ENCODE data around the gene HGD.
A peak's percentile ranks its signal among the peaks of the same experiment; 100 is the strongest.

HGD gene

GRCh38 chr3:120602682-120603081, 79.4 kb downstream of the HGD start:
- Histone ChIP-seq H3K9ac (no peak overlapping the region), H3K4me2 (no peak overlapping the region), H3K27me3 (ENCODE audit: insufficient read depth, low read depth) (no peaks in the 10 kb centered on the region), H3K4me1 (ENCODE audit: low read depth, poor library complexity, severe bottlenecking) (peaks cover 9% of the 10 kb centered on the region), H3K79me2 (ENCODE audit: insufficient read depth, low read depth) (peaks cover 26% of the 10 kb centered on the region; the same call in 1 of the 2 replicates), H3K27ac (no peak overlapping the region), H4K20me1 (ENCODE audit: insufficient read depth) (no peaks in the 10 kb centered on the region; the same call in 1 of the 2 replicates), H3K4me3 (IDR thresholded peaks at IDR 0.05; ENCODE audit: insufficient read depth, low read depth, low read length) (no peak overlapping the region), H2AFZ (ENCODE audit: low read depth) (no peak overlapping the region), H3K36me3 (ENCODE audit: insufficient read depth) (no peaks in the 10 kb centered on the region)
- TF ChIP-seq CTCF (conservative IDR thresholded peaks at IDR 0.05; ENCODE audit: low read depth, low read length): no peak

- H3K36me3 ChIP-seq (ENCODE audit: insufficient read depth): no peaks in the 10 kb centered on the region
Observed at GRCh38 chr3:120601554-120601953, 80.5 kb downstream of the HGD start.

DNA sequence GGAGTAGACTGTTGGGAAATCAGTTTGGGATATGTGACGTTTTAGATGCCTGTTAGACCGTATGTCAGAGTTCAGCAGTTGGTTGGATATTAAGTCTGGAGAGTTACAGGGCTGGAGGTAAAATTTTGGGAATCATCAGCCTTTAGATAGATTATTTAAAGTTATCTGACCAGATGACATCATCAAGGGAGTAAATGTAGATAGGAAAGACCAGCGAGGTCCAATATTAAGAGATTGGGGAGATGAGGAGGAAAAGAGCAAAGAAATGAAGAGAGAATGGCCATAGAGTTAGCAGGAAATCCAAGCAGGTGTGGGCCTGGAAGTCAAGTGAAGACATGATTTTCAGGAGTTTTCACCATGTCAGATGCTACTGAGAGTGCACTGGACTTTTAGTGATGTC, 82.8 kb downstream of the HGD start:
- no peak overlapping the region for H3K4me2 ChIP-seq

More at GRCh38 chr3:120601554-120601953, 80.5 kb downstream of the HGD start:
- Histone ChIP-seq H3K4me2 (no peak overlapping the region), H3K79me2 (ENCODE audit: insufficient read depth, low read depth) (peaks cover 36% of the 10 kb centered on the region), H3K27me3 (ENCODE audit: insufficient read depth, low read depth) (no peaks in the 10 kb centered on the region), H2AFZ (ENCODE audit: low read depth) (no peak overlapping the region), H3K4me3 (IDR thresholded peaks at IDR 0.05; ENCODE audit: insufficient read depth, low read depth, low read length) (no peak overlapping the region), H4K20me1 (ENCODE audit: insufficient read depth) (no peaks in the 10 kb centered on the region; the same call in 1 of the 2 replicates), H3K9ac (no peak overlapping the region), H3K27ac (no peak overlapping the region), H3K4me1 (ENCODE audit: low read depth, poor library complexity, severe bottlenecking) (peaks cover 17% of the 10 kb centered on the region)
- no peak for TF ChIP-seq CTCF (conservative IDR thresholded peaks at IDR 0.05; ENCODE audit: low read depth, low read length)

GRCh38 chr3:120597445-120598049, 84.5 kb downstream of the HGD start:
- H3K9ac ChIP-seq: no peak overlapping the region; the same call in 1 of the 2 replicates

More for the DNA sequence above, 82.8 kb downstream of the HGD start:
- H3K9ac ChIP-seq: no peak overlapping the region
- TF ChIP-seq CTCF (conservative IDR thresholded peaks at IDR 0.05; ENCODE audit: low read depth, low read length): no peak
- no peak overlapping the region for H3K27ac ChIP-seq
- no peaks in the 10 kb centered on the region for H3K36me3 ChIP-seq (ENCODE audit: insufficient read depth)
- no peaks in the 10 kb centered on the region; the same call in 1 of the 2 replicates for H4K20me1 ChIP-seq (ENCODE audit: insufficient read depth)
- no peak overlapping the region for H3K4me3 ChIP-seq (IDR thresholded peaks at IDR 0.05; ENCODE audit: insufficient read depth, low read depth, low read length)
- peaks cover 39% of the 10 kb centered on the region for H3K79me2 ChIP-seq (ENCODE audit: insufficient read depth, low read depth)
- peaks cover 20% of the 10 kb centered on the region for H3K4me1 ChIP-seq (ENCODE audit: low read depth, poor library complexity, severe bottlenecking)
- H3K27me3 ChIP-seq (ENCODE audit: insufficient read depth, low read depth): no peaks in the 10 kb centered on the region
- H2AFZ ChIP-seq (ENCODE audit: low read depth): no peak overlapping the region

More at GRCh38 chr3:120597445-120598049, 84.5 kb downstream of the HGD start:
- H3K27me3 ChIP-seq (ENCODE audit: insufficient read depth, low read depth): no peaks in the 10 kb centered on the region
- peak overlapping the region; percentile 45; the same call in 1 of the 2 replicates for H3K27ac ChIP-seq
- no peak overlapping the region for H2AFZ ChIP-seq (ENCODE audit: low read depth)
- peaks cover 20% of the 10 kb centered on the region for H3K4me1 ChIP-seq (ENCODE audit: low read depth, poor library complexity, severe bottlenecking)
- peaks cover 39% of the 10 kb centered on the region for H3K79me2 ChIP-seq (ENCODE audit: insufficient read depth, low read depth)
- no peaks in the 10 kb centered on the region; the same call in 1 of the 2 replicates for H4K20me1 ChIP-seq (ENCODE audit: insufficient read depth)
- peak overlapping the region; percentile 93 for H3K4me2 ChIP-seq
- no peak for TF ChIP-seq CTCF (conservative IDR thresholded peaks at IDR 0.05; ENCODE audit: low read depth, low read length)
- no peak overlapping the region for H3K4me3 ChIP-seq (IDR thresholded peaks at IDR 0.05; ENCODE audit: insufficient read depth, low read depth, low read length)
- no peaks in the 10 kb centered on the region for H3K36me3 ChIP-seq (ENCODE audit: insufficient read depth)
